Fibroblast of lung (primary cell): ENCODE data around the gene HLA-A. TPM values are rescaled to one million over a fixed set of nuclear protein-coding genes. Genes with fewer than 3 reads are reported as not detected.

ENCODE experiments used
- DNase-seq, 2 donors: peaks; one replicate each; pipeline versions ENCODE4 v3.0.0 to v3.0.0-alpha.2; 2010; ENCODE audit warnings: low read depth in 2 of 2
- H2AFZ ChIP-seq: 2 replicates; pipeline ENCODE4 v1.5.1; 2012; ENCODE audit warnings: low read length, control low read depth, inconsistent platforms
- H3K27ac ChIP-seq: 2 replicates; pipeline ENCODE4 v1.5.1; 2011; ENCODE audit warnings: low read length, control low read depth; ENCODE audit not compliant: insufficient read depth
- H3K27me3 ChIP-seq: 2 replicates; pipeline ENCODE4 v1.5.1; 2011; ENCODE audit warnings: mild to moderate bottlenecking, low read length; ENCODE audit not compliant: control insufficient read depth, insufficient read depth
- H3K36me3 ChIP-seq: 2 replicates; pipeline ENCODE4 v1.5.1; 2011; ENCODE audit warnings: low read length; ENCODE audit not compliant: control insufficient read depth, insufficient read depth
- H3K4me1 ChIP-seq: 2 replicates; pipeline ENCODE4 v1.5.1; 2011; ENCODE audit warnings: low read length; ENCODE audit not compliant: control insufficient read depth, insufficient read depth; ENCODE audit errors: extremely low read depth
- H3K4me2 ChIP-seq: 2 replicates; pipeline ENCODE4 v1.5.1; 2011; ENCODE audit warnings: low read length, control low read depth; ENCODE audit not compliant: insufficient read depth; ENCODE audit errors: extremely low read depth
- H3K4me3 ChIP-seq, 4 experiments: fragments of 200-600 bp in 1 of 4; sonication (generic) in 1 of 4; replicated peaks in 1 of 4; 2 replicates each; pipeline ENCODE4 v1.5.1; 2011 to 2016; ENCODE audit warnings: low read length in 4 of 4, low read depth in 3 of 4, mild to moderate bottlenecking in 3 of 4, control low read depth in 2 of 4, inconsistent platforms in 1 of 4, mixed read lengths in 1 of 4; ENCODE audit not compliant: insufficient read depth in 1 of 4; ENCODE audit errors: control extremely low read depth in 1 of 4
- H3K79me2 ChIP-seq: 2 replicates; pipeline ENCODE4 v1.5.1; 2012; ENCODE audit warnings: mild to moderate bottlenecking, low read length, inconsistent platforms; ENCODE audit not compliant: control insufficient read depth, insufficient read depth
- H3K9ac ChIP-seq: 2 replicates; pipeline ENCODE4 v1.5.1; 2011; ENCODE audit warnings: mild to moderate bottlenecking, low read length, control low read depth; ENCODE audit not compliant: insufficient read depth
- H3K9me3 ChIP-seq: 2 replicates; pipeline ENCODE4 v1.5.1; 2012; ENCODE audit warnings: low read depth, low read length; ENCODE audit not compliant: control insufficient read depth, insufficient read depth
- H4K20me1 ChIP-seq: 2 replicates; pipeline ENCODE4 v1.5.1; 2011; ENCODE audit warnings: low read length; ENCODE audit not compliant: control insufficient read depth, insufficient read depth; ENCODE audit errors: extremely low read depth
- CTCF ChIP-seq, 2 donors: IDR thresholded peaks in 1 of 2; conservative IDR thresholded peaks in 1 of 2; 1 replicate in 1 of 2; 2 replicates in 1 of 2; pipeline ENCODE4 v1.5.1; 2011 to 2012; ENCODE audit warnings: low read length in 2 of 2, control low read depth in 1 of 2, inconsistent platforms in 1 of 2, low read depth in 1 of 2, mild to moderate bottlenecking in 1 of 2
- EZH2 ChIP-seq: IDR thresholded peaks from 2 replicates; pipeline ENCODE4 v1.5.1; 2012; ENCODE audit warnings: low read length, control low read depth, mild to moderate bottlenecking; ENCODE audit errors: missing control alignments
- polyA plus RNA-seq, 2 donors: library from polyadenylated mRNA; depleted of rRNA in 1 of 2; stranded (reverse) in 1 of 2; unstranded in 1 of 2; fragments of >200 nt; gene quantifications; 2 replicates each; pipeline ENCODE4 v1.2.1, GENCODE V29; 2011 to 2012; ENCODE audit warnings: missing spikeins in 1 of 2
- total RNA-seq: library from RNA; depleted of rRNA; stranded (reverse); fragments of >200 nt; gene quantifications from 2 replicates; pipeline ENCODE4 v1.2.1, GENCODE V29; 2014

Gene HLA-A
- total and polyA plus RNA-seq, 2 donors (not counting 1 experiment from before 2014, with no cell fraction given): 272 to 666 TPM

GRCh38 chr6:29995340-29995777 lies 53.0 kb downstream of the HLA-A start:
- Histone ChIP-seq H2AFZ (no peak overlapping the region), H3K4me2 (no peak overlapping the region), H3K4me3 (no peak overlapping the region), H3K27me3 (peaks cover 4% of the 10 kb centered on the region), H3K9me3 (no peaks in the 10 kb centered on the region), H3K9ac (no peak overlapping the region), H3K27ac (no peak overlapping the region), H3K36me3 (no peaks in the 10 kb centered on the region), H4K20me1 (no peaks in the 10 kb centered on the region), H3K4me1 (no peaks in the 10 kb centered on the region), H3K79me2 (no peaks in the 10 kb centered on the region)
- DNase-seq: peak; percentile 19 to 34
- TF ChIP-seq EZH2 (no peak), CTCF (conservative IDR thresholded peaks at IDR 0.05 in 1 of 2, IDR thresholded peaks at IDR 0.05 in 1 of 2; ENCODE audit: low read depth in 1 of 2, low read length in 2 of 2) (no peak)

Other genes starting within 250 kb of the HLA-A start
- 4.6 and 5.4 TPM in 2 replicates for gene HLA-F, start 219.1 kb upstream of the HLA-A start, total RNA-seq
- gene HLA-F, start 219.1 kb upstream of the HLA-A start, polyA plus RNA-seq: 1.5 and 18.7 TPM in 2 replicates
- not detected in 2 replicates for gene HLA-G, start 114.7 kb upstream of the HLA-A start, total RNA-seq
- gene HLA-G, start 114.7 kb upstream of the HLA-A start, polyA plus RNA-seq: 0.23 and 0.24 TPM in 2 replicates
- 42.1 and 46.1 TPM in 2 replicates for gene POLR1H, start 118.7 kb downstream of the HLA-A start, total RNA-seq
- 21.1 and 25.0 TPM in 2 replicates for gene POLR1H, start 118.7 kb downstream of the HLA-A start, polyA plus RNA-seq
- gene PPP1R11, start 124.7 kb downstream of the HLA-A start, total RNA-seq: 13.9 and 16.8 TPM in 2 replicates
- gene PPP1R11, start 124.7 kb downstream of the HLA-A start, polyA plus RNA-seq: 52.4 and 53.6 TPM in 2 replicates
- gene RNF39, start 133.2 kb downstream of the HLA-A start, total RNA-seq: not detected in 2 replicates
- not detected in 2 replicates for gene RNF39, start 133.2 kb downstream of the HLA-A start, polyA plus RNA-seq
- not detected in 2 replicates for gene TRIM31, start 170.6 kb downstream of the HLA-A start, total RNA-seq
- gene TRIM31, start 170.6 kb downstream of the HLA-A start, polyA plus RNA-seq: not detected in 2 replicates
- not detected in 2 replicates for gene TRIM40, start 193.6 kb downstream of the HLA-A start, total RNA-seq
- not detected in 2 replicates for gene TRIM40, start 193.6 kb downstream of the HLA-A start, polyA plus RNA-seq
- gene TRIM10, start 218.7 kb downstream of the HLA-A start, total RNA-seq: not detected in 2 replicates
- not detected in 2 replicates for gene TRIM10, start 218.7 kb downstream of the HLA-A start, polyA plus RNA-seq
- gene TRIM15, start 221.0 kb downstream of the HLA-A start, total RNA-seq: not detected in 2 replicates
- gene TRIM15, start 221.0 kb downstream of the HLA-A start, polyA plus RNA-seq: not detected in 2 replicates